GM13977 (cell line): ENCODE measurements around the gene PSKH1.

Source experiments
- DNase-seq: peaks from one replicate; pipeline ENCODE4 v3.0.0; 2012; ENCODE audit warnings: low spot score
- CTCF ChIP-seq: IDR thresholded peaks from 2 replicates; pipeline ENCODE4 v1.5.1; 2012; ENCODE audit warnings: mild to moderate bottlenecking, control low read depth; ENCODE audit not compliant: insufficient read depth; ENCODE audit errors: extremely low read depth, missing control alignments
- in situ Hi-C: fragments of 300-500 bp; cut with MboI; formaldehyde crosslinking; loops from one replicate; pipeline ENCODE4 v1.12.0; 2022; ENCODE audit warnings: low sequenced_read_pairs, low pct_unique_long_range_greater_than_20kb, mixed read lengths, inconsistent platforms; ENCODE audit not compliant: unreplicated experiment

PSKH1 gene

GRCh38 chr16:67928561-67929364 lies 35.7 kb downstream of the PSKH1 start:
- in situ Hi-C loops, result loop anchor here (10.0 kb wide), 1 partner anchor 244 kb away; no protein-coding TSS in a partner anchor
- TF ChIP-seq CTCF, result peak; percentile 90
- peak; percentile 88 for DNase-seq

GRCh38 chr16:67930191-67930590 lies 37.1 kb downstream of the PSKH1 start:
- TF ChIP-seq CTCF, result no peak
- no peak for DNase-seq
- in situ Hi-C loops, result no loop called here

- no peak for DNase-seq
- no peak for TF ChIP-seq CTCF
Observed at GRCh38 chr16:67930678-67931211, 37.7 kb downstream of the PSKH1 start.

GRCh38 chr16:67931712-67932461 lies 38.8 kb downstream of the PSKH1 start, which contains the start of gene CTRL:
TSS of gene CTRL (minus strand) at chr16:67931862. CDS start at chr16:67931852, 10 bp downstream.
- in situ Hi-C loops, result no loop called here
- TF ChIP-seq CTCF, result no peak
- DNase-seq, result no peak

More at GRCh38 chr16:67930678-67931211, 37.7 kb downstream of the PSKH1 start:
- in situ Hi-C loops, result no loop called here

GRCh38 chr16:67932462-67932840 lies 39.4 kb downstream of the PSKH1 start:
- TF ChIP-seq CTCF, result no peak
- DNase-seq, result no peak
- in situ Hi-C loops, result no loop called here

GRCh38 chr16:67933805-67934204 lies 40.8 kb downstream of the PSKH1 start:
- no peak for DNase-seq
- in situ Hi-C loops, result no loop called here
- TF ChIP-seq CTCF, result no peak
